ENCODE measurements around the gene TNP2.

TNP2 gene

DNA sequence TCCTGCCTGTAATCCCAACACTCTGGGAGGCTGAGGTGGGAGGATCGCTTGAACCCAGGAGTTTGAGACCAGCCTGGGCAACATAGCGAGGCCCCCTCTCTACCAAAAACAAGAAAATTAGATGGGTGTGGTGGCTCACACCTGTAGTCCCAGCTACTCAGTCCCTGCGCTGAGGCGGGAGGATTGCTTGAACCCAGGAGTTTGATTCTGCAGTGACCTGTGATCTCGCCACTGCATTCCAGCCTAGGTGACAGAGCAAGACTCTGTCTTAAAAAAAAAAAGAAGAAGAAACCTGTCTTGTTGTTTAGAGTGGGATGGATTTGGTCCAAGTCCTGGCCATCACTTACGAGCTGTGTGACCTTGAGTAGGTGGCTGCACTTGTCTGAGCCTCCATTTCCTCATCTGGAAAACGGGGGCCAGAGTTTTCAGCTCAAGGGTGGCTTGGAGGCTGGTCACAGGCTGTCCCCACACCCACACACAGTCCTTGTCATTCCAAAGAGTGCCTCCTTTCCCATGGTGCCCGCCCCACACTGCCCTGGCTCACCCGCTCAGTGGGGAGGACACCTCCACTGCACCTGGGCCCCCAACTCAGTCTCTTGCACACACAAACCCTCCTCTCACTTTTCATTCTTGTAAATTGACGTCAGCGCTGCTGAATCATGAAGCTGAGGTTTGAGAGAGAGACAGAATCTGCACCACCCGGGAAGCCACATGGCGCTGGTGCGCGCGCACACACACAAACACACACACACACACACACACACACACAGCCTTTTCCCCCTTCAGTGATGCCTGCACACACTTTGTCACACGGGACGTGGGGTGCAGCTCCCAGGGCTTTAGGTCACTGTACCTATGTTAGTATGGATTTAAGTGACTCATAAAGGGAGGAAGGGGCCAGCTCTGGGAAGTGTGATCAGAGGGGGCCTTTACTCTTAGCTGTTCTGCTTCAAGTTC is 17.3 kb downstream of the TNP2 start:
- Histone ChIP-seq H3K9me3 (no peaks in the 10 kb centered on the region), H3K36me3 (no peaks in the 10 kb centered on the region), H3K4me3 (no peak overlapping the region), H3K4me1 (peaks cover 52% of the 10 kb centered on the region), H3K27me3 (no peaks in the 10 kb centered on the region), H3K9ac (peak overlapping the region; percentile 20; the same call in 1 of the 2 replicates), H3K27ac (0 out of 2 replicates have a peak overlapping the region, but pooled peaks have one; percentile 35), H3K4me2 (peak overlapping the region; percentile 98), H4K20me1 (peaks cover 46% of the 10 kb centered on the region)
- no peak for TF ChIP-seq Cebpa-rat (IDR thresholded peaks at IDR 0.05)

DNA sequence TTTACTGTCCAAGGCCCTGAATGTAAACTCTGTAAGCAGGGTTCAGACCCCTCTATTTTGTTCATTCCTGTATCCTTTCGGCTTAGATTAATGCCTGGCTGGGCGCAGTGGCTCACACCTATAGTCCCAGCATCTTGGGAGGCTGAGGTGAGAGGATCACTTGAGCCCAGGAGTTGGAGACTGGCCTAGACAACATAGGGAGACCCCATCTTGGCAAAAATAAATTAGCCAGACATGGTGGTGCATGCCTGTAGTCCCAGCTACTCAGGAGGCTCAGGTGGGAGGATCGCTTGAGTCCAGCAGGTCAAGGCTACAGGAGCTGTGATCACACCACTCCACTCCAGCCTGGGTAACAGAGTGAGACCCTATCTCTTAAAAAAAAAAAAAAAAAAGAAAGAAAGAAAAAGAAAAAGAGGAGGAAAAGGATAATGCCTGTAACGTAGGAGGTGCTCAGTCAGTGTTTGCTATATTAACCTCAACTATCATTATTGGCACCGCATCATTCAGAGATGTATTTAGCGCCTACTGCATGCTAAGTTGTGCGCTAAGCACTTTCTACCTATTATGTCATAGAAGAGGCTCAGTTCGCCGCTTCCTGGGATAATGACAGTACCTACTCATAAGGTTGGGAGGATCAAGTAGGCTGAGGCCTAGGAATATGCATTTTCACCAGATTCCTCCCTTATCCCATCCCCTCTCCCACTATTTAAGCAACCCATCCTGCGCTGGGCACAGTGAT is 18.2 kb downstream of the TNP2 start:
- H3K9ac ChIP-seq, result no peak overlapping the region
- peaks cover 49% of the 10 kb centered on the region for H3K4me1 ChIP-seq
- no peak overlapping the region for H3K27ac ChIP-seq
- no peaks in the 10 kb centered on the region for H3K9me3 ChIP-seq
- H3K27me3 ChIP-seq, result no peaks in the 10 kb centered on the region
- peaks cover 46% of the 10 kb centered on the region for H4K20me1 ChIP-seq
- no peaks in the 10 kb centered on the region for H3K36me3 ChIP-seq
- H3K4me3 ChIP-seq, result no peak overlapping the region
- TF ChIP-seq Cebpa-rat (IDR thresholded peaks at IDR 0.05), result no peak
- no peak overlapping the region for H3K4me2 ChIP-seq

DNA sequence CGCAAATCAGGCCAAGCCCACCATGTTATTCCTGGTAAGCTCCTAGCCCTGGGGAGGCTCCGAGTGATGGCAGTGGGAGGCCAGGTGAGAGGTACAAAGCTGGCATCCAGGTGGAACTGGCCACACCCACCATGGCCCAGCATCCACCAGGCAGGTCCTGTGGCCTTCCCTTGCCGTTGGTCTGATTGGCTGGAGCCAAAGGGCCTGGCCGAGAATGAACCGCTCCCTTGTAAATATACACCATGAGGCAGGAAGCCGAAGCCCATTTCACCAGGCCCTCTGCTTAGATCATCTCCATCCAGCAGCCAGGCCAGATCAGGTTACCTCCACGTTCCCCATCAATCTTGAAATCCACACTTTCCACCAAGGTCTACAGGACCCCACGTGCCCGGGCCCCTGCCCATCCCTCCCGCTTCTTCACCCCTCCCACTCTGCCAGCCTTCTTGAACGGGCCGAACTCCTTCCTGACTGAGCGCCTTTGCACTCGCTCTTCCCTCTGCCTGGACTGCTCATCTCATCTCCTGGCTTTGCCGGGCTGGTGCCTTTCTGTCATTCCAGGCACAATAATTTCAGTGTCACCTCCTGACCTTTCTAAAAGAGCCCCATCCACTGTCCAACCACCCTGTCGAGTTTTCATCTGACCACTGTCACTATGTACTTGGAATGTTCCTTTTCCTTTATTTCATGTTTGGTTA is 18.9 kb downstream of the TNP2 start:
- Histone ChIP-seq H4K20me1 (peaks cover 42% of the 10 kb centered on the region), H3K36me3 (no peaks in the 10 kb centered on the region), H3K4me1 (peaks cover 48% of the 10 kb centered on the region), H3K27me3 (no peaks in the 10 kb centered on the region), H3K9ac (no peak overlapping the region), H3K27ac (no peak overlapping the region), H3K4me2 (no peak overlapping the region), H3K4me3 (no peak overlapping the region), H3K9me3 (no peaks in the 10 kb centered on the region)
- no peak for TF ChIP-seq Cebpa-rat (IDR thresholded peaks at IDR 0.05)

DNA sequence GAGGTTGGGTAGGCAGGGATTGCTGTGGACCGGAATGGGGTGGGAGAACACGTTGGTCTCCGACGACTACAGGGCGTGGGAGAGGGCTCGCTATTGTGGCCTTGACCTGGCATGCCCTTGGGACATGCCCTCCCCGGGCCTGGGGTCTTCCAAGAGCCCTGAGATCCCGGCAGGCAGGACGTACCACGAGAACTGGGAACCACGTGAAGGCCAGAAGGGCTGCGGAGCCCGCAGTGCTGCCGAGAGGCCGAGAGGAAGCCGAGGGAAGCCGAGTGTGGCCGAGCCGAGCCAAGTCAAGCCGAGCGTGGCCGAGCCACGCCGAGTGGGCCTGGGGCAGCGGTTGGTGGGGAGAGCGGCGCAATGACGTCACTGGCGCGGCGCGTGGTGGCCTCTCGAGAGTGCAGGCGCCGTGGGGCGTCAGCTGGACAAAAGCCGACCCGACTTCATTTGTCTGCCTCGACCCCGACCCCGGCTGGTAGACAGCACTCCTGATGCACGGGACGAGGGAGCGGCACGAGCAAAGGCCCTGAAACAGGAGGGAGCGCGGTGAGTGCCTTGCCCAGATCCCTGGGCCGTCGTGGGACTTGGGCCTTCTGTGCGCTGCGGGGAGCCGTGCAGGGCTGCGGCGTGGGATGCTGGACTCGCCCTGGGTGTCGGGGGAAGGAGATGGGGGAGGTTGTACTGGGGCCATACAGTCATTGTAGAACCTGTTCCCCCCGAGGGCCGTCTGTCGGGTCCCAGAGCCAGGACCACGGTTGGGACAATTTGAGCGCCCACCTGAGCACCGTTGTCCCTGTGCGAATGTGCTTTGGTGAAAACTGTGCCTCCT is 19.7 kb downstream of the TNP2 start:
- Histone ChIP-seq H3K36me3 (no peaks in the 10 kb centered on the region), H3K27me3 (no peaks in the 10 kb centered on the region), H3K27ac (no peak overlapping the region), H3K9ac (no peak overlapping the region), H3K4me3 (no peak overlapping the region), H3K4me1 (peaks cover 40% of the 10 kb centered on the region), H3K4me2 (no peak overlapping the region), H3K9me3 (no peaks in the 10 kb centered on the region), H4K20me1 (peaks cover 34% of the 10 kb centered on the region)
- no peak for TF ChIP-seq Cebpa-rat (IDR thresholded peaks at IDR 0.05)

DNA sequence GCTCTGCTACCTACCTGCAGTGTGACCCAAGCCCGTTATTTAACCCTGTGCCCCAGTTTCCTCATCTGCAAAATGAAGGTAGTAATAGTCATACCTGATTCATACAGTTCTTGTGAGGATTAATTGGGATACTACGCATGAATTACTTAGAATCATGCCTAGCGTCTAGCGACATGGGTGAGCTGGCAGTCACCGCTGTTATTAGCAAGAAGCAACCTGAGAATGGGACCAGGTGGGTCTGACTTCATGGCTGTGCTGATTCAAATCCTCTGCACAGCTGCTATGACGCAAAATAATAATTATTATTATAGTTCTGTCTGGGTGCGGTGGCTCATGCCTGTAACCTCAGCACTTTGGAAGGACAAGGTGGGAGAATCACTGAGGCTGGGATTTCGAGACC is 21.0 kb downstream of the TNP2 start:
- no peaks in the 10 kb centered on the region for H3K27me3 ChIP-seq
- H3K36me3 ChIP-seq, result no peaks in the 10 kb centered on the region
- H3K9ac ChIP-seq, result no peak overlapping the region
- H4K20me1 ChIP-seq, result peaks cover 21% of the 10 kb centered on the region; the same call in 1 of the 2 replicates
- no peak overlapping the region for H3K27ac ChIP-seq
- no peak overlapping the region for H3K4me3 ChIP-seq
- H3K4me1 ChIP-seq, result peaks cover 27% of the 10 kb centered on the region
- no peak overlapping the region for H3K4me2 ChIP-seq
- no peak for TF ChIP-seq Cebpa-rat (IDR thresholded peaks at IDR 0.05)
- H3K9me3 ChIP-seq, result no peaks in the 10 kb centered on the region

DNA sequence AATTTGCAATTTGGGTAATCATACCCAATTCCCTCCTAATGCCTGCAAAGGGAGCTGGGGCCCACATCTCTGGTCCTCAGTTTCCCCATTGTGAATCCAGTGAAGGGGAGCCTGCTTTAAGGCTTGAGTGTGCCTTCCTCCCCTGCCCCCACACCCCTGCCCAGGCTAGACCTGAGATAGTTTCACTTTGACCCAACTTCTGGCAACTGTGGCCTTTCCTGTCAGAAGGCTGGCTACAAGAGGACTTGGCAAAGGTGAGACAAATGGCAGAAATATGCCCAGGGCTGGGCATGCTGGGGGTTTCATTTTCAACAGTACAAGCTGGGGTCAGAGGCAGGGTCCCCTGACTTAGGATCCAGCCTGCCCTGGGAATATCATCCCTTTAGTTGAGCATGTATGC is 23.1 kb downstream of the TNP2 start:
- Histone ChIP-seq H3K36me3 (no peaks in the 10 kb centered on the region), H3K9me3 (no peaks in the 10 kb centered on the region), H3K4me2 (no peak overlapping the region), H3K9ac (no peak overlapping the region), H3K27ac (no peak overlapping the region), H3K4me1 (peaks cover 19% of the 10 kb centered on the region), H4K20me1 (no peaks in the 10 kb centered on the region; the same call in 1 of the 2 replicates), H3K27me3 (no peaks in the 10 kb centered on the region), H3K4me3 (no peak overlapping the region)
- no peak for TF ChIP-seq Cebpa-rat (IDR thresholded peaks at IDR 0.05)

DNA sequence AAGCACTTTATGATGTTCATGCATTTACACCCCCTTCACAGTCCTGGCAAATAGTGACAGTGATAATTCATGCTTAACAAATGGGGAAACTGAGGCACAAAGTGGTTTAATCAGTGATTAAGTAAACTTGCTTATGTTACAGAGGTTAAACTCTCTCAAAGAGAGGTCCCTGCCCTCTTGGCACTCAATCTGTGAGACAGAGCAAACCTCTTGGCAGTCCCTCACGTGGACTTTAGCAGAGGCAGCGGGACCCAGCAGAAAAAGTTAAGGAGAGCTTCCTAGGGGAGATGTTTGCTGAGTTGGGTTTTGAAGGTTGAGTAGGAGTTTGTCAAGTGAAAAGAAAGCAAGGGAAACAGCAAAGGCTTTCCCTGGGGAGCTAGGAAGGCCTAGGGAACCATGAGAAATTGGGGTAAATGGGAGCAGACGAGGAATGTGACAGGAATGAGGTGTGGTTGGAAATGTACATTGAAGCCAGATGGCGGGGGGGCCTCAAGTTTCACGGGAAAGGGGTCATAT is 23.8 kb downstream of the TNP2 start:
- H3K36me3 ChIP-seq, result no peaks in the 10 kb centered on the region
- H3K4me3 ChIP-seq, result no peak overlapping the region
- H3K27me3 ChIP-seq, result no peaks in the 10 kb centered on the region
- H3K27ac ChIP-seq, result no peak overlapping the region
- no peak for TF ChIP-seq Cebpa-rat (IDR thresholded peaks at IDR 0.05)
- peaks cover 26% of the 10 kb centered on the region for H3K4me1 ChIP-seq
- no peaks in the 10 kb centered on the region; the same call in 1 of the 2 replicates for H4K20me1 ChIP-seq
- H3K4me2 ChIP-seq, result no peak overlapping the region
- no peaks in the 10 kb centered on the region for H3K9me3 ChIP-seq
- H3K9ac ChIP-seq, result no peak overlapping the region

DNA sequence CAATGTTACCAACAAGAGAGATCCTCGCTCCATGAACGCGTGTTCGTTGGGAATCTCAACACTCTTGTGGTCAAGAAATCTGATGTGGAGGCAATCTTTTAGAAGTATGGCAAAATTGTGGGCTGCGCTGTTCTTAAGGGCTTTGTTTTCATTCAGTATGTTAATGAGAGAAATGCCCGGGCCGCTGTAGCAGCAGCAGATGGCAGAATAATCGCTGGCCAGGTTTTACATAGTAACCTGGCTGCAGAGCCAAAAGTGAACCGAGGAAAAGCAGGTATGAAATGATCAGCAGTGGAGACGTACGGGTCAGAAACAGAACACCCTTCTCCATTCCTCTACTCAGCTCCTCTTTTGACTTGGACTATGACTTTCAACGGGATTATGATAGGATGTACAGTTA is 26.5 kb downstream of the TNP2 start:
- Histone ChIP-seq H3K36me3 (no peaks in the 10 kb centered on the region), H3K4me1 (peaks cover 34% of the 10 kb centered on the region), H4K20me1 (no peaks in the 10 kb centered on the region), H3K9me3 (no peaks in the 10 kb centered on the region), H3K4me2 (no peak overlapping the region), H3K27me3 (no peaks in the 10 kb centered on the region), H3K27ac (no peak overlapping the region), H3K9ac (no peak overlapping the region), H3K4me3 (no peak overlapping the region)
- TF ChIP-seq Cebpa-rat (IDR thresholded peaks at IDR 0.05), result no peak

Data from BLaER1 (cell line).